HEK293 (cell line): Measurements from ENCODE around the gene ARMS2.

Experiments used
- EGR2 ChIP-seq: fragments of 450-650 bp; formaldehyde crosslinking; IDR thresholded peaks from 2 replicates; pipeline ENCODE4 v1.5.1; 2016; ENCODE audit warnings: low read depth, missing biosample characterization, missing genetic modification characterization
- PBX3 ChIP-seq: sonication (generic); formaldehyde crosslinking; IDR thresholded peaks from 2 replicates; pipeline ENCODE4 v1.8.1; 2022; ENCODE audit warnings: mild to moderate bottlenecking, moderate library complexity, missing genetic modification reagents
- SP2 ChIP-seq: fragments of 450-650 bp; formaldehyde crosslinking; IDR thresholded peaks from 2 replicates; pipeline ENCODE4 v1.5.1; 2016; ENCODE audit warnings: missing biosample characterization, missing genetic modification characterization
- YY1 ChIP-seq: fragments of 450-650 bp; formaldehyde crosslinking; IDR thresholded peaks from 2 replicates; pipeline ENCODE4 v1.5.1; 2018; ENCODE audit warnings: missing biosample characterization, missing genetic modification characterization
- ZNF561 ChIP-seq: fragments of 450-650 bp; IDR thresholded peaks from 2 replicates; pipeline ENCODE4 v1.5.1; 2018; ENCODE audit warnings: missing biosample characterization, missing genetic modification characterization, borderline replicate concordance
- TF ChIP-seq, protein P1 (sequence below): fragments of 450-650 bp; formaldehyde crosslinking; IDR thresholded peaks from 2 replicates; pipeline ENCODE4 v1.5.1; 2016; ENCODE audit warnings: missing biosample characterization, missing genetic modification characterization
- TF ChIP-seq, protein P2 (sequence below): fragments of 450-650 bp; formaldehyde crosslinking; IDR thresholded peaks from 2 replicates; pipeline ENCODE4 v1.5.1; 2016; ENCODE audit warnings: missing biosample characterization, missing genetic modification characterization

DNA sequence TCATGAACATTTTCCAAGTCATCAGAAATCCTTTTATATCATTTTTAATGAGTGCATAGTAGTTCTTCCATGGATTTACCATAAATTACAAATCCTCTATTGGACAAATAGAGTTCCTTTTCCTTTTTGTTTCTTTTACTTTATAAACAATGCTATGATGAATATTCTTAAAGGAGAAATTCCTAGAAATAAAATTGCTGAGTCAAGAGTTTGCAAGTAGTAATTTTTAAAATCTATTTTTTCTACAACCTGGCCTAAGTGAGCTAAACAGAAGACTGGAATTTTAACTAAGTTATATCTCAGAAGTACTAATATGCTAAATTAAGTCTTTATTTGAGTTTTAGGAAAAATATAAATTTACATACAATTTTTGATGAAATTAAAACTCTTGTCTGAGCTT, 41.1 kb upstream of the ARMS2 start:
- TF ChIP-seq, protein P1, sequence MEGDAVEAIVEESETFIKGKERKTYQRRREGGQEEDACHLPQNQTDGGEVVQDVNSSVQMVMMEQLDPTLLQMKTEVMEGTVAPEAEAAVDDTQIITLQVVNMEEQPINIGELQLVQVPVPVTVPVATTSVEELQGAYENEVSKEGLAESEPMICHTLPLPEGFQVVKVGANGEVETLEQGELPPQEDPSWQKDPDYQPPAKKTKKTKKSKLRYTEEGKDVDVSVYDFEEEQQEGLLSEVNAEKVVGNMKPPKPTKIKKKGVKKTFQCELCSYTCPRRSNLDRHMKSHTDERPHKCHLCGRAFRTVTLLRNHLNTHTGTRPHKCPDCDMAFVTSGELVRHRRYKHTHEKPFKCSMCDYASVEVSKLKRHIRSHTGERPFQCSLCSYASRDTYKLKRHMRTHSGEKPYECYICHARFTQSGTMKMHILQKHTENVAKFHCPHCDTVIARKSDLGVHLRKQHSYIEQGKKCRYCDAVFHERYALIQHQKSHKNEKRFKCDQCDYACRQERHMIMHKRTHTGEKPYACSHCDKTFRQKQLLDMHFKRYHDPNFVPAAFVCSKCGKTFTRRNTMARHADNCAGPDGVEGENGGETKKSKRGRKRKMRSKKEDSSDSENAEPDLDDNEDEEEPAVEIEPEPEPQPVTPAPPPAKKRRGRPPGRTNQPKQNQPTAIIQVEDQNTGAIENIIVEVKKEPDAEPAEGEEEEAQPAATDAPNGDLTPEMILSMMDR = no peak
- TF ChIP-seq PBX3 (no peak), ZNF561 (tag by site-specific recombination) (no peak), SP2 (no peak), EGR2 (tag by site-specific recombination) (no peak), YY1 (tag by site-specific recombination) (no peak)
- TF ChIP-seq, protein P2, sequence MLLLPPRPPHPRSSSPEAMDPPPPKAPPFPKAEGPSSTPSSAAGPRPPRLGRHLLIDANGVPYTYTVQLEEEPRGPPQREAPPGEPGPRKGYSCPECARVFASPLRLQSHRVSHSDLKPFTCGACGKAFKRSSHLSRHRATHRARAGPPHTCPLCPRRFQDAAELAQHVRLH (tag by site-specific recombination) = no peak
